HG03103 (cell line): Measurements from ENCODE around the gene HIVEP2.

Experiments
- ATAC-seq: cut with Tn5 transposase; IDR thresholded peaks from one replicate; pipeline ENCODE4 v1.9.1; 2021; ENCODE audit warnings: low read depth; ENCODE audit not compliant: unreplicated experiment

Gene HIVEP2

DNA sequence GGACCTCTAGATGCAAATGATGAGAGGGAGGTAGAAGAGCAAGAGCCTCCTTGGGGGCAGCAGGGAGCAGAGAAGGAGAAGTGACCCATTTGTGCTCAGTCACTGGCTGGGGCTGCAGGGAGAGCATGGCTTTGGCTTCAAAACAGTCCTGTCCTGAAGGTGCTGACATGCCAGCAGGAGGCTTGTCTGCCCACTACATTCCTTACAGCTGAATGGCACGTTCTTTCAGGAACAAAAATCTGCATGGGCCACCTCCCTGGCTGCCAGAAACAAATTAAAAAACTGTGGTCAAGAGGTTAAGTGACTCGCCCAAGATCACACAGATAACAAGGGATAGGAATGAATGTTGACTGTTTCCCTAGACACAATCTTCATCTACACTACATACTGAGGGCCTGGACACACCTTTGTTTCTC, 188.8 kb downstream of the HIVEP2 start:
- ATAC-seq: no peak

GRCh38 chr6:142753196-142753595, 191.8 kb downstream of the HIVEP2 start:
- no peak for ATAC-seq

DNA sequence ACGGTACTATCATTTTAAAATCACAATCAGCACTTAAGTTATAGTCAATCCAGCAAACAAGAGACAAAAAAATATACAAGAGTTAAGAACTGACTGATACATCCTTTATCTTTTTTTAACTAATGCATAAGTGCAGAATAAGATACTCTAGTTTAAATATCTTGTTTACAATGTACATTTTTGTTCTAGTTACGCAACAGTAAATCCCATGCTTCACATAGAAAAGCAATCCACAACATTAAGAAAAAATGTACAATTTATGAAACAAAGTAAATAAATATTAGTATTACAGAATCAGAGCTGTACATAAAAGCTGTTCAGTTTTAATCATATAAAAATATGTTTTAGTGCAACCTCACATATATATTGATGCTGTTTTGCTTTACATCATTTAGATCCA, 192.6 kb downstream of the HIVEP2 start:
- ATAC-seq: no peak

DNA sequence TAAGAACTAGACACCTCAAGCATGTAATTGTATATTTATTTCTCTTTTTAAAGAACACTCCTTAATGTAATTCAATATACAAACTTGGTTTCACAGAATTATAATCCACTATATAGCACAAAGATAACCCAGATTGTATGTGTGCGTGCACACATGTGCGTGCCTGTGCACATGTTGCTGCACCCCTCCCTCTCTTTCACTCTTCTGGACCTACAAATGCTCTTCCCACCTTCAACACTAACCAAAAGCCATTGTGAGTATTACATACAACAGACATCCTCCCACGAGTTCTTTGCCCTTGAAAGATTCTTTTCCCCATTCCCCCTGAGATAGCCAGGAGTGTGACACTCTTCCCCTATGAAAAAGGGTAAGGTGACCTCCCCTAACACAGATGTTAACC, 193.5 kb downstream of the HIVEP2 start:
- no peak for ATAC-seq

GRCh38 chr6:142750998-142751397, 194.0 kb downstream of the HIVEP2 start:
- ATAC-seq: no peak

DNA sequence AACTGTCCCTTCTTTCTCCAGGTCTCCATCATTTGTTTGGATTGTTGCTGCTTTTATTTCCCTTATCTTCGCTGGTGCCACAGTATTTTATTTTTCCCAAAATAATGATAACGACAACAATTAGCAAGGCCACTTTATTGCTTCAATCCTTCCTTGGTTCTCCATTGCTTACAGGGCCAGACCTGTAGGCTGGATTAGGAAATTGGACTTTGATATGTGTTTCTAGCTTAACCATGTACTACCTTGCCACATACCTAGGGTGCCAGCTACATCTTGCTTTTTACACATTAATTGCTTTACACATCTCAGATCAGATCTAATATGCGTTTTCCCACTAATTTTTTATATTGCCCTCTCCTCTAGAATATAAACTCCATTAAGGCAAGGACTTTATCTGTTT, 195.4 kb downstream of the HIVEP2 start:
- no peak for ATAC-seq

DNA sequence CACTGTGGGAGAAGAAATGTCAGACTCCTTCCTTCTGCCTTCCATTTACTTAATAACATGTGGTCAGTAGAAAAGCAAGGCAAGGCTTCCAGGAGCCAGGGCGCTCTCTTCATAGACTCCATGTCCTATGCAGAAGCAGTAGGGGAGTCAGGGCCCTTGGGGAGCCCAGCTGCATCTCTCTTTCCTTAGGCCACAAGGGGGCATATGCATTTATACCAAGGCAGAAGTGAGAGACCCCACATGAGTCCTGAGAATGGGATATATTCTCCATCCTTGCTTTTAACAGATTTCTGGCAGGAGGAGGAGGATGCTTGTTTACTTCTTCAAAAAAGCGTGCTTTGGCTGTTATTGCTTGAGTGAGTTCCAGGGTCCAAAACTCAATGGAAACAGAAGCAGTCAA, 198.5 kb downstream of the HIVEP2 start:
- ATAC-seq: no peak

DNA sequence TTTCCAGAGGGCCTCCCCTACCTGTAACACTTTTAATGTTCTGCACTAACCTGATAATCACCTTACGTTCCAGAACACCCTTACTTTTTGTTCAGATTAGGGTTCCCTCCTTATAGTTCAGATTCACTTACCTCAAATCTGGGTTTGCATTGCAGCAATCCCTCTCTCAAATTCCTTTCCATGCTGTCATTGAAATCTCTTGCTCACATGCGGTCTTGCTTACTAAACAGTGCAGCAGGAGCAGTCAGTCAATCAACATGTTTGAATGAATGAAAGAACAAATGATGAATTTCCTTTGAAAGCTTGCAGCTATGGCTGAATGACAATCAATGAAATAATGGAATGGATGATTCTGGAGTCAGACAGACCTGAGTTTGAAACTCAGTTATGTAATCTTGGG, 200.1 kb downstream of the HIVEP2 start:
- ATAC-seq: no peak

DNA sequence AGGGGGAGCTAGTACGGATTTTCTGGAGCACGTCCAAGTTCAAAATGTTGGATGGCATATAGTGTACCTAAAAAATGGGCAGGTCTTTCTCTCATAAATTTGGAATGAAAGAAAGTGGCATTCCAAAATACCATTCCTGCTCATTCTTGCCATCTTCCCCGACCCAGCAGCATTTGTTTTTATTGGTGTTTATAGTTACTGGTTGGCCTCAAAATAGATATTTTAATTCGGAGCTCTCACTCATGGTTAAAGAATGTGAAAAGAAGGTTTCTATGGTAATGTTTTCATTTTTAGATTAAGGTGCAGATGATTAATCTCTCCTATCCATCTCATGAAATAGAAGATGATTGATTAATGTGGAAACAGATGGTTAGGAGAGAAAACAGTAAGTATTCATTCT, 204.5 kb downstream of the HIVEP2 start:
- ATAC-seq: no peak

GRCh38 chr6:142738731-142739130, 206.2 kb downstream of the HIVEP2 start:
- ATAC-seq: no peak

DNA sequence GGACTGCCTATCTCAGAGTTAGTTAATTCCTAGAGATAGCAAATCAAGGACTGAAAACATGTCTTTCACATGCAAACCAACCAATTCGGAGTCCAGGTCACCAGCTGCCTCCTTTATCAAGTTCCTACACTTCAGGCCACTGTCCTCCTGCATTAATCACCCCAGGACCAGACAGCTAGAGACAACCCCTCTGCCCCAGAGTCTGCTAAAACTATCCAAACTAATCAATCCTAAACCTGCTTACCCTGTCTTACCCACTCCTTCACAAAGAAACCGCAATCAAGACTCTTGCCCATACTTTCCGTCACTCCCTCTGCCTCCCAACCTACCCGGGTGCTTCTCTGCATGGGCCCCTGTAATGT, 207.0 kb downstream of the HIVEP2 start:
- ATAC-seq: no peak

DNA sequence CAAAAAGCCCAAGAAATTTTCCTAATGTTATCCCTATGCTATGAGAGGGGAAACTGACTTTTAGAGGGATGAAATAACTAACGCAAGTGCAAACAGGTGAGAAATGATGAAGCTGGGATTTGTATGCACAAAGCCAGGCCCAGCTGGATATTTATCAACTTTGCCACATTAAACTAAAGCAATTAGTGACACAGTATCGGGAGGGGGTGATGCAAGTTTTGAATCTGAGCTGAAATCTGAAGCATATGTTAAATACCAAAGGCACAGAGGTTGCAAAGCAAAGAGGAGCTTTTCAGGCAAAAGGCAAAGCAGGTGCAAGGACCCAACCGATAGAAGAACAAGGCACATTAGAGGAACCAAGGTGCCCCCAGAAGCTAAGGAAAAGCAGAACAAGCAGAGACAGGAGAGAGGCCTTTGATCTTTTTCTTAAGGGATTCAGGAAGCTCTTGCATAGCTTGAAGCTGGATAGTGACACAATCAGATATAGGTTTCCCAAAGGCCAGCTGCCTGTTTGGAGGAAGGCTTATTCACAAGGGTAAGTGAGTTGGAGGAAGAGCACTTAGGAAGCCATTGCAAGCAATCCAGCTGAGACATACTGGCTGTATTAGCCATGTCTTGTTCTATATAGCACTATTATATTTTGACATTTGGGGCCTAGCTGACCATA, 207.5 kb downstream of the HIVEP2 start:
- ATAC-seq: no peak

- no peak for ATAC-seq
Observed at GRCh38 chr6:142735204-142735603, 209.8 kb downstream of the HIVEP2 start.

DNA sequence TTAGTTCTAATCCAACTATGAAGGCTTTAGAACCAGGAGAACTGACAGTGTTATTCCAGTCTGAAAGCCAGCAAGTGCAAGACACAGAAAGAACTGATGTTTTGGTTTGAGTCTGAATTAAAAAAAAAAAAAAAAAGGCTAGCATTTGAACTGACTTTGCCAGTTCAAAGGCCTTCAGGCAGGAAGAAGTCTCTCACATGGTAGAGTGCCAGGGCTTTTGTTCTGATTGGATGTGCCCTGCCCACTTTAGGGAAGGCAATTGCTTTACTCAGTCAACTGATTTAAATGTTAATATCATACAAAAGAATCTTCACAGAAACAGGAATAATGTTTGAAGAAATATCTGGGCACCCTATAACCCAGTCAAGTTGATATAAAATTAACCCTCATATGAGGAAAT, 212.2 kb downstream of the HIVEP2 start:
- ATAC-seq: no peak

DNA sequence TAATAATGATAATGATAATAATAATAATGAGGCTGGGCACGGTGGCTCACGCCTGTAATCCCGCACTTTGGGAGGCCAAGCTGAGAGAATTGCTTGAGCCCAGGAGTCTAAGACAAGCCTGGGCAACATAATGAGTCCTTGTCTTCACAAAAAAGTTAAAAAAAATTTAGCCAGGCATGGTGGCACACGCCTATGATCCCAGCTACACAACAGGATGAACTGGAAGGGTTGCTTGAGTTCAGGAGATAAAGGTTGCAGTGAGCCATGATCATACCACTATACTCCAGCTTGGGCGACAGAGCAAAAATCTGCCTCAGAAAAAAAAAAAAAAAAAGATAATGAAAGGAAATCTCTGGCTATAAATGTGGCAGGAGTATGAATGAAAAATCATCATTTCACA, 213.4 kb downstream of the HIVEP2 start:
- no peak for ATAC-seq

DNA sequence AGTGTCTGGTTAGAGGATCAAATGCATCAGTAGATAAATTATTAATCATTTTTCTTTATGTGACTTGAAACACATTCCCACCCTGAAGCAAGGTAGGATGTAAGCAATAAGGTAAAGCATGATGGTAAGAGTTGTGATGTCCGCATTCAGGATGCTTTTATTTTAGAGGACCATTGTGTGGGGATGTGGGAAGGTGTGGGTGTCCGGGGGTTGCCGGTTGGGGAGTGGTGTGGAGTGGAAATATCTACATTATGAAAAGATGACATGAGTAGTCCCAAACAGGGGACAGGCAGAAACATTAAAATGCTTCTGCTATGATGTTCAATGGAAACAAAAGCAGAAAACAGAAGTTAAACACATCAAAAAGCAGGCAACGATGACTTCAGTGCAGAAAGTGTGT, 215.4 kb downstream of the HIVEP2 start:
- no peak for ATAC-seq

GRCh38 chr6:142728910-142729481, 216.0 kb downstream of the HIVEP2 start:
- ATAC-seq: no peak

- no peak for ATAC-seq
Observed at GRCh38 chr6:142728364-142728763, 216.6 kb downstream of the HIVEP2 start.

DNA sequence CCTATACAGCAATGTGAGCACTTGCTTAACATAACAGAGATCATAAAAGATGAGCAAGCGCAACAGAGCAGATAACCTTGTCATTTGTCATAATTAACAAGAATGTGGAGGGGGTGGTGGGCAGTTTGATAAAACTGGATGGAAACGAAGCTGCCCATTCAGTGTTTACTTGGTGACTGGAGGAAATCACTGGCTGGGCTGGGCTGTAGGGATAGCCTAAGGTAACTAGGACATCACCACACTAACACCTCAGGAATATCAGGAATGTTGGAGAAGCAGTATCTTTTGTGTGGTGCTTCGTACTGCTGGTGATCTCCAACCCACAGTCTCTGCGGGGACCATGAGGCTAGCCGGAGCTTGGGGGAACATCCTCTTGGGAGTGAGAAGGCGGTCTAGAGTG, 218.4 kb downstream of the HIVEP2 start:
- no peak for ATAC-seq

- no peak for ATAC-seq
Observed at GRCh38 chr6:142725024-142725770, 219.8 kb downstream of the HIVEP2 start.

- no peak for ATAC-seq
Observed at GRCh38 chr6:142722841-142723240, 222.1 kb downstream of the HIVEP2 start.

DNA sequence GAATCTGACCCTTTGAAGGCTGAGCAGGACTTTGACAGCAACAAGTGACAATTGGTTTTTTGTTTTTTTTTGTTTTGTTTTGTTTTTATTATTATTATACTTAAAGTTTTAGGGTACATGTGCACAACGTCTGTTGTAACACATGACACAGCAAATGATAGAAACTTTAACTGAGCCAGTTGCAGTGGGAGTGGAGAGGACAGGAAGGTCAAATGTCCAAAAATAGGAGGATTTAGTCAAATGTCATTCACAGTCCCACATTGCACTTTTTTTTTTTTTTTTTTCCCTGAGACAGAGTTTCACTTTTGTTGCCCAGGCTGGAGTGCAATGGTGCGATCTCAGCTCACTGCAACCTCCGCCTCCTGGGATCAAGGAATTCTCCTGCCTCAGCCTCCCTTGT, 223.0 kb downstream of the HIVEP2 start:
- no peak for ATAC-seq
